Stimulated activated CD4-positive, alpha-beta T cell treated with anti-CD3 and anti-CD28 coated beads, Interleukin-2, amount 100 ng/mL, for 4 hours (primary cell): ENCODE results near the gene EAF1.
A peak's percentile ranks its signal among the peaks of the same experiment; 100 is the strongest.
"Not testable (repeated sequence)": the region's sequence is repeated elsewhere in the genome, so short reads cannot be mapped to it uniquely, and the experiment has no call there.

Source experiments
- DNase-seq: peaks from one replicate; pipeline ENCODE4 v3.0.0-alpha.2; 2020; ENCODE audit warnings: low read depth

Gene EAF1

DNA sequence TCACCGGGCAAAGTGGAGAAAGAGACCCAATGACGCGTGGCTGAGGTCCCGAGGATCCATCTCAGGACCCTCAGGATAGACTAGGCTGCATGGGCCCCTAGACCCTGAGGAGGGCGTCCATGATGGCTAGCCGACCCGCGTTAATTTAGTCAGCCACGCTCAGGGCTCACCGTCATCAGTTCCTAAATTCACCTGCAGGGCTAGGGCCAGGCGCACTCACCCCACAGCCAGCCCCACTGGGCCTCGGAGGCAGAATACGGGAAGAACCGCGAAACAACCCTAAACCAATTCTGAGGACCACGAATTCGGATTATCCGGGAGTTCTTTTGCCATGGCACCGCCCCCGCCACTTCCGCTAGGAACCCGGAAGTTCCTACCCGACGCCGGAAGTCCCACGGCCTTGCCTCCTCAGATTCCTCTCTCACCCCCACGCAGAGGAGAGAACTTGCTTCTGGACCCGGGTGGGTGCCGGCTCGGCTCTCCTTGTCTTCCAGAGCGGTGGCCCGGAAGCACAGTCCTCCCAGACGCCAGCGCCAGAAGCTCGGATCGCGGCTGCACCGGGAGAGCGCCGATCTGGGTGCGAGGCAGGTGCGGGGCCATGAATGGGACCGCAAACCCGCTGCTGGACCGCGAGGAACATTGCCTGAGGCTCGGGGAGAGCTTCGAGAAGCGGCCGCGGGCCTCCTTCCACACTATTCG, at the start of gene EAF1, which contains the start of gene METTL6:
TSS of gene EAF1 (plus strand) at position 417 of the 699 bp plus-strand sequence. CDS start at position 599, 182 bp downstream.
TSS of gene METTL6 (minus strand) at position 363 of the 699 bp plus-strand sequence. CDS start 1,033 bp downstream, outside the sequence.
- peak; percentile 79 for DNase-seq

DNA sequence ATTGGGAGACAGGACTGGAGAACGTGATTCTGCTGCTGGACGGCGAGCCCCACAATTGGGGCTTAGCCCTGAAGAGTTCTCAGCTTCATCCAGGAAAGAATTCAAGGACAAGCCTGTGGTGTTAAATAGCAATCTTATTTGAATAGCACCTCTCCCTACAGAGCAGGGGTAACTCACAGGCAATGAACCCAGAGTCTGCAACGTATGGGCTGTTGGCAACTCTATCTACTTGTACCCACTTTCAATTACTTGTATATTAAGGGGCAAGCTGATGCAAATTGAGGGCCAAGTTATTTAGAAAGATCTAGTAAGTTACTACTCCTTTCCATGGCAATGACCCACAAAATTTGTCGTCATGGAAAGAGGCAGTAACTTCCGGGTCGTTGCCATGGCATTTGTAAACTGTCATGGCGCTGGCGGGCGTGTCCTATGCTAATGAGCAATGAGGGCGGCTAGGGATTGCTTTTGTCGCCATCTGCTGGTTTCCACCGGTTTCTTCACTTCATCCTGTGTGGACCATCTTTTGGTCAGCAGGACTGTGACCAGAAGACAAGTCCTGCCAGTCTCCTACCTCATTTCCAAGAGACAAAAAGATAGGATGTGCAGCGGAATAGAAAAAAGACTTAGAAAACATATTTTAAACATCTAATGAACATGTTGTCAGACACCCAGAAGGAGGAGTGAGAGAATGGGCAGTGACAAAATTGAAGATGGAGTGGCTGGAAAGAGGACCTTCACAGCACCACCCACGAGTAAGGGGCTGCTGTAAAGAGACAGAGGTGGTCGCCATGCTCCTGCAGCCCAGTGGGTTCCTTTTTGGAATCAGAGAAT, 49.2 kb upstream of the EAF1 start:
- DNase-seq = peak; percentile 92

DNA sequence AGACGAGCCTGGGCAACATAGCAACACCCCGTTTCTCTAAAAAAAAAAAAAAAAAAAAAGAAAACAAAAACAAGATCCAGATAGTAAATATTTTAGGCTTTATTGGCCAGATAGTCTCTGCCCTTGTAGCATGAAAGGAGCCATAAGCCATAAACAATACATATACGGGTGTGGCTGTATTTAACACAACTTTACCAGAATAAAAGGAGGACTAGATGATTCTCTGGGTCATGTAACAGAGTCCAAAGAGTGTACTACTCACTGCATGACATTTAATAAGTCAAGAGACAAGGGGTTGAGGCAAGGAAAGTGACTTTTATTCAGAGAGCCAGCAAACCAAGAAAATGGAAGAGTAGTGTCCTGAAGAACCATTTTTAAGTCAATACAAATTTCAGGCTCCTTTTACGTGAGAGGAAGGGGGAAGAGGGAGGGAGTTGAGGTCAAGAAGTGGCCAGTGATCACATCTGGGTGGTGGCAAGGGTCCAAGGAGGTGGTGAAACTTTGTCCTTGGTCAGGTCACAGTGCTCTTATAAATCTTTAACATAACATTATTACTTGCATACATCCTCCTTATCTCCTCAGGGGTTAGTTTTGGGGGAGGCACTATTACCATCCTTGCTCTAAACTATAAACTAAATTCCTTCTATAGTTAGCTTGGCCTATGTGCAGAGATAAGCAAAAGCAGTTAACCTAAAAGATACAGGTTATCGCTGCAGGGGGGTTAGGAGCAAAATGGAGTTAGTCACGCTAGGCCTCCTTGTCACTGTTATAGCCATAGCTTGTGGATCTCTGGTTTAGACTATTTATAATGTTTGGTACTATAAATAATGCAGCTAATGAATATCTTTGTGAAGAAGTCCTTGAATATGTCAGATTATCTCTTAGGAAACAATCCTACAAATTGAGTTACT, 46.2 kb upstream of the EAF1 start:
- no peak for DNase-seq

DNA sequence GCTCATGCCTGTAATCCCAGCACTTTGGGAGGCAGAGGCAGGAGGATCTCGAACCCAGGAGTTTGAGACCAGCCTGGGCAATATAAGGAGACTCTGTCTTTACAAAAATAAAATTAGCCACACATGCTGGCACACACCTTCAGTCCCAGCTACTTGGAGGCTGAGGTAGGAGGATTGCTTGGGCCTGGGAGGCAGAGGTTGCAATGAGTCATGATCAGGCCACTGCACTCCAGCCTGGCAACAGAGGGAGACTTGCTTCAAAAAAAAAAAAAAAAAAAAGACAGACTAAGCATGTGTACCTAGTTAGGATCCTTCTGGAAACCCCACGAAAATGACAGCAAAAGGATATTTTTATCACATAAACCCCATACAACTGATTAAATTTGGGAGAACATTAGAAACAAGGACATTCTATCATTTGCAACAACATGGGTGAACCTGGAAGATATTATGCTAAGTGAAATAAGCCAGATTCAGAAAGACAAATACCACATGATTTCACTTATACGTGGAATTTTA, 44.9 kb upstream of the EAF1 start:
- DNase-seq = no peak

DNA sequence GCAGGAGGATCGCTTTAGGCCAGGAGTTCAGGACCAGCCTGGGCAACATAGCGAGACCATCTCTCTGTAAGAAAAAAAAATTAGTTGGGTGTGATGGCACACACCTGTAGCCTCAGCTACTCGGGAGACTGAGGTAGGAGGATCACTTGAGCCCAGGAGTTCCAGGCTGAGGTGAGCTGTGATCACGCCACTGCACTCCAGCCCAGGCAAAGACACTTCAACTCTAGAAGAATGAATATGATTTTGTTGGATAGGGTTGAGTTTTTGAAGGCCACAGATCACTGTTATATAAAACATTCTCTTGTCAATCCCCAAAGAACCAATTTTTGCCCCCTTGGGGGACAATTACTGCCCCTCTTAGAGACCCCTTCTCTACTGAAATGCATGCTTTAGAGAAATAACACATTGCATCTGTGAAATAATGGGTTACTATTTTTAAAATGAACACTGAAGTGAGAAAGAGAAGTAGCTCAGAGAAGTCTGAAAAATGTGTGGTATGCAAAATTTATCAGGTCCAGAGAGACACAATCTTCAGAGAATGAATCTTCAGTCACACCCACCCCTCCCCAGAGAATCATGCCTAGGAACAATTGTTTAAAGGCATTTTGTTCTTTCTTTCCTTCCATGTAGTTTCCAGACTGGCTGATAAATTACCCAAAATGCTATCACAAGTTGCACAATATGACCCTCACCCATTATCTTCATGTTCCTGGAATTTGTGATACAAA, 42.7 kb upstream of the EAF1 start:
- DNase-seq = no peak

DNA sequence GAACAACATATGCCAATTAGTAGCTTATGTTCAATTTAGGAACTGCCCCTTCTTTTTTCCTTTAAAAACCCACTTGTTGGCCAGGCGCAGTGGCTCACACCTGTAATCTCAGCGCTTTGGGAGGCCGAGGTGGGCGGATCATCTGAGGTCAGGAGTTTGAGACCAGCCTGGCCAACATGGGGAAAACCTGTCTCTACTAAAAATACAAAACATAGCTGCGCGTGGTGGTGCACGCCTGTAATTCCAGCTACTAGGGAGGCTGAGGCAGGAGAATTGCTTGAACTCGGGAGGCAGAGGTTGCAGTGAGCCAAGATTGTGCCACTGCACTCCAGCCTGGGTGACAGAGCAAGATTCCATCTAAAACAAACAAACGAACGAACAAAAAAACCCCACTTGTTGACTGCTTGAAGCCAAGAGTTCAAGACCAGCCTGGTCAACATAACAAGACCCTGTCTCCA, 42.1 kb upstream of the EAF1 start:
- DNase-seq = not testable (repeated sequence)

DNA sequence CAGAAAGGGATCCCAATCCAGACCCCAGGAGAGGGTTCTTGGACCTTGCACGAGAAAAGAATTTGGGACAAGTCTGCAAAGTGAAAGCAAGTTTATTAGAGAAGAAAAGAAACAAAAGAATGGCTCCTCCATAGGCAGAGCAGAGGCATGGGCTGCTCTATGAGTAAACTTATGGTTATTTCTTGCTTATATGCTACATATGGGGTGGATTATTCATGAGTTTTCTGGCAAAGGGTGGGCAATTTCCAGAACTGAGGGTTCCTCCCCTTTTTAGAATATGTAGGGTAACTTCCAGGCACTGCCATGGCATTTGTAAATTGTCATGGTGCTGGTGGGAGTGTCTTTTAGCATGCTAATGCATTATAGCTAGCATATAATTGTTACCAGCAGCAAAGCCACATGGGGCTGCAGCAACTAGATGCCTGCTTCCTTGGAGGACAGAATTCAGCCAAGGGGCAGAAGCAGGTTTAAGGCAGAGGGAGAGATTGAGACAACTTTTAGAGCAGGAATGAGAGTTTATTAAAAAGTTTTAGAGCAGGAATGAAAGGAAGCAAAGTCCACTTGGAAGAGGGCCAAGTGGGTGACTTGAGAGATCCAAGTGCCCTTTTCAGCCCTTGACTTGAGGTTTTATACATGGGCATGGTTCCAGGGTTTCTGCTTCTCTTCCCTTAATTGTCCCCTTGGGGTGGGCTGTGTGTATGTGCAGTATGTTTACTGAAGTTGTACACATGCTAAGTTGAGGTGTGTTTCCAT, 41.3 kb upstream of the EAF1 start:
- DNase-seq = no peak

DNA sequence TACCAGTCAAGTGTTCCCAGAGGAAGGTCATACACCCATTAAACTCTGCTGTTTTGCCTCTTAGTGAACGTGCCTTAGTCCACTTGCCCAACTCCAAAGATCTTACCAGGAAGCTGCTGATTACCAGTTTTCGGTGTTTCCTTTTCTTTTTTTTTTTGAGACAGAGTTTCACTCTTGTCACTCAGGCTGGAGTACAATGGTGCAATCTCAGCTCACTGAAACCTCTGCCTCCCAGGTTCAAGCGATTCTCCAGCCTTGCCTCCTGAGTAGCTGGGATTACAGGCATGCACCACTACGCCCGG, 40.8 kb upstream of the EAF1 start:
- DNase-seq = not testable (repeated sequence)

DNA sequence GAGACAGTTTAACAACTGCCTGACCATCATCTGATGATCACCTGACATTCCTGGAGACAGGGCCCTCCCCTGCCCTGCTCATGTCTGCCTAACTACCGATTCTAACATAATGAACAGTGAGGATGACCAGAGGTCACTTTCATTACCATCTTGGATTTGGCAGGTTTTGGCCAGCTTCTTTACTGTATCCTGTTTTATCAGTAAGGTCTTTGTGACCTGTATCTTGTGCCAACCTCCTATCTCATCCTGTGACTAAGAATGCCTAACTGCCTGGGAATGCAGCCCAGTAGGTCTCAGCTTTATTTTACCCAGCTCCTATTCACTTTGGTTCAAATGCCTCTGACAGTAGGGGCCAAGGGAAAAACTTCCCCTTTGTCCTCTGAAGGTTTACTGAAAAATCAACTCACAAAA, 40.2 kb upstream of the EAF1 start:
- no peak for DNase-seq

DNA sequence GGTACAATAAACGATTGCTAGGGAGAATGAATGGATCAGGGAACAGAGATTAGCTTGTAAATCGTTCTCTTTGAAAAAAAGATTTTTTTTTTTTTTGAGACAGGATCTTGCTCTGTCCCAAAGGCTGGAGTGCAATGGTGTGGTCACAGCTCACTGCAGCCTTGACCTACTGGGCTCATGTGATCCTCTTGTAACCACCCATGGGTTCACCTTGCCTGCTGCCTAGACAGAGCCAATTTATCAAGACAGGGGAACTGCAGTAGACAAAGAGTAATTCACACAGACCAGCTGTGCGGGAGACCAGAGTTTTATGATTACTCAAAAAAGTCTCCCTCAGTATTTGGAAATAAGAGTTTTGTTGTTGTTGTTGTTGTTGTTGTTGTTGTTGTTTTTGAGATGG, 39.7 kb upstream of the EAF1 start:
- no peak for DNase-seq

DNA sequence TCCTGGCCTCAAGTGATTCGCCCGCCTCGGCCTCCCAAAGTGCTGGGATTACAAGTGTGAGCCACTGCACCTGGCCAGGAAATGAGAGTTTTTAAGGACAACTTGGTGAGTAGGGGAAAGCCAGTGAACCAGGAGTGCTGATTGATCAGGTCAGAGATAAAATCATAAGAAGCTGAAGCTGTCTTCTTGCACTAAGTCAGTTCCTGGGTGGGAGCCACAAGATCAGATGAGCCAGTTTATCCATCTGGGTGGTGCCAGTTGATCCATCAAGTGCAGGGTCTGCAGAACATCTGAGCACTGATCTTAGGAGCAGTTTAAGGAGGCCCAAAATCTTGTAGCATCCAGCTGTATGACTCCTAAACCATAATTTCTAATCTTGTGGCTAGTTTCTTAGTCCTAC, 39.1 kb upstream of the EAF1 start:
- not testable (repeated sequence) for DNase-seq

DNA sequence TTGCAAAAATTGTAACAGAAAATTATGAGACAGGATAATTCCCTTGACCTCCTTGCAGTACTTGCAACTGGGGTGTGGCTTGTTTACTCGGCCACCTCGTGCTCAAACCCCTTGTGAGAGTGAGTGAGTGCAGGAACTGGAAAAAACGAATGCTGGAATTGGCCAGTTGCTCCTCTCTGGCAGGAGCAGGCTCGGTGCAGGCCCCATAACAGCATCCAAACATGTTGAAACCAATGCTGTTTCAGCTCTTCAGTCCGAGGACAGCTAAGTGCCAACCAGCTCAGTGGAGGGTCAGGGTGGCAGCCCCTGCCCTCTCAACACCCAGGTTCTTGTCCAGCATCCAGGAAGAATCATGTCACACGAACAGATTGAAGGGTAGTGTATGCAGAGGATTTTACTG, 36.9 kb upstream of the EAF1 start:
- DNase-seq = no peak

DNA sequence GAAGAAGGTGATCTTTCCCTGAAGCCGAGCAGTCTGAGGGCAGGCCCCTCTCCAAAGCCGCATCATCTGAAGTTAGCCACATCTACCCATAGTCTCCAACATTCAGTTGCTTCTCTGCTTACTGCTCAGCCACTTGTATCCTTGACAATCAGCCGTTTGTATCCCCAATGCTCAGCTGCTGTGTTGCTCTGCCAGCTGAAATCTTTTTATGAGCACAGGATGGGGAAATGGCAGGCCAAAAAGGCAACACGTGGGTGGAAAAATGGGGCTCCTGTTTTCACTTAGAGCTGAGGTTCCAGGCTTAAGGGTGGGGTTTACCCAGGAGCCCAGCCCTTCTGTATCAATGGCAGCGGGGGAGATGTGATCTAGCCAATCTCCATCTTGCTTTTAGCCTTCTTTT, 36.4 kb upstream of the EAF1 start:
- no peak for DNase-seq

DNA sequence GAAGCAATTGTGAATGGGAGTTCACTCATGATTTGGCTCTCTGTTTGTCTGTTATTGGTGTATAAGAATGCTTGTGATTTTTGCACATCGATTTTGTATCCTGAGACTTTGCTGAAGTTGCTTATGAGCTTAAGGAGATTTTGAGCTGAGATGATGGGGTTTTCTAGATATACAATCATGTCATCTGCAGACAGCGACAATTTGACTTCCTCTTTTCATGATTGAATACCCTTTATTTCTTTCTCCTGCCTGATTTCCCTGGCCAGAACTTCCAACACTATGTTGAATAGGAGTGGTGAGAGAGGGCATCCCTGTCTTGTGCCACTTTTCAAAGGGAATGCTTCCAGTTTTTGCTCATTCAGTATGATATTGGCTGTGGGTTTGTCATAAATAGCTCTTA, 34.1 kb upstream of the EAF1 start:
- DNase-seq = not testable (repeated sequence)

DNA sequence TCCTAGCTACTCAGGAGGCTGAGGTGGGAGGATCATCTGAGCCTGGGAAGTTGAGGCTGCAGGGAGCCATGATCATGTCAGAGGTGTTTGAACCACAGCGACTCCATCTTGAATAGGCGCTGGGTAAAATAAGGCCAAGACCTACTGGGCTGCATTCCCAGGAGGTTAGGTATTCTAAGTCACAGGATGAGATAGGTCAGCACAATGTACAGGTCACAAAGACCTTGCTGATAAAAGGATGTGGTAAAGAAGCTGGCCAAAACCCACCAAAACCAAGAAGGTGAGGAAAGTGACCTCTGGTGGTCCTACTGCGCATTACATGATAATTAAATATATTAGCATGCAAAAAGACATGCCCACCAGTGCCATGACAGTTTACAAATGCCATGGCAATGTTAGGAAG, 28.7 kb upstream of the EAF1 start:
- not testable (repeated sequence) for DNase-seq

DNA sequence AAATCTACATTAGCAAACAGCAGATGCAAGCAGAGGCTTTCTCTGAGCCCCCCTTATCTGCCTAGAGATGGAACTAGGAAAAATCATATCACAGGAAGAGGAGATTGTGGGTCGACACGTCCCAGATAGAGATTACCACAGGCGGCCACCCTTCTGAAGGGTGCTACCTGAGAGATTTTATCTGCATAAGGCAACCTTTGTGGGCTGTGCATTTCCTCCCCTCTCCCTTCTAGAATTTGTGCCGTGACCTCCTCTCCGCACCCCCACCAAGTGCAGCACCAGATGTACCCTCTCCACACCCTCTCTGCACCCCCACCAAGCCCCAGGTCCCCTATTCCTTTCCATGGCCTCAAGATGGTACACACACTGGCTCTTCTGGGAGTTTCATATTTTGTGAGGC, 27.4 kb upstream of the EAF1 start:
- DNase-seq = no peak

DNA sequence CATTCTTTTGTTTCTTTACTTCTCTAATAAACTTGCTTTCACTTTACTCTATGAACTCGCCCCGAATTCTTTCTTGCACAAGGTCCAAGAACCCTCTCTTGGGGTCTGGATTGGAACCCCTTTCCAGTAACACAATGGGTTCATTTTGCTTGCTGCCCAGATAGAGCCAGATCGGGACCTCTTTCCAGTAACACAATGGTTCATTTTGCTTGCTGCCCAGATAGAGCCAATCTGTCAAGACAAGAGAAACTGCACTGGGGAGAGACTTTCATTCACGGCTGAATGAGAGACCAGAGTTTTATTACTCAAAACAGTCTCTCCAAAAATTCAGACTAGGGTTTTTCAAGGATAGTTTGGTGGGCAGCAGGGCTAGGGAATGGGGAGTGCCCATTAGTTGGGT, 25.5 kb upstream of the EAF1 start:
- DNase-seq = no peak

DNA sequence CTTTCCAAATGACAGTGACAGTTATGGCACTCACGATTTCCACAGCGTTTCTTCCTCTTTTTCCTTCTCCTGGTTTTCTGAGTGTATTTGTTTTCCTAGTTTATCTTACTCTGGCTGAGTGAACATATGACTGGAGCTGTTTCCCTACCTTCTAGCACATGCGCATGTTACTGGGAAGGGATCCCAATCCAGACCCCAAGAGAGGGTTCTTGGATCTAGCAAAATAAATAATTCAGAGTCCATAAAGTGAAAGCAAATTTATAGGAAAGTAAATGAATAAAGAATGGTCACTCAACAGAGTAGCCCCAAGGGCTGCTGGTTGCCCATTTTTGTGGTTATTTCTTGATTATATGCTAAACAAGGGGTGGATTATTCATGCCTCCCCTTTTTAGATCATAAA, 23.9 kb upstream of the EAF1 start:
- no peak for DNase-seq

DNA sequence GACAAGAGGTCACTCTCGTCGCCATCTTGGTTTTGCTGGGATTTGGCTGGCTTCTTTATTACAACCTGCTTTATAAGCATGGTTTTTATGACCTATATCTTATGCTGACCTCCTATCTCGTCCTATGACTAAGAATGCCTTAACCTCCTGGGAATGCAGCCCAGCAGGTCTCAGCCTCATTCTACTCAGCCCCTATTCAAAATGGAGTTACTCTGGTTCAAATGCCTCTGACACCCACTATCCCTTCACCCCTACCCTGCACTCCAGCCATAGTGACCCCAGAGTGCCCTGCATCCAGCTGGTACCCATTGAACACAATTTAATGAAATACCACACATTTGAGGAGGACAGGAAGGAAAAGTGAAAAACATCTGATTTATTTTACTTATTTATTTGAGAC, 23.4 kb upstream of the EAF1 start:
- DNase-seq = no peak

DNA sequence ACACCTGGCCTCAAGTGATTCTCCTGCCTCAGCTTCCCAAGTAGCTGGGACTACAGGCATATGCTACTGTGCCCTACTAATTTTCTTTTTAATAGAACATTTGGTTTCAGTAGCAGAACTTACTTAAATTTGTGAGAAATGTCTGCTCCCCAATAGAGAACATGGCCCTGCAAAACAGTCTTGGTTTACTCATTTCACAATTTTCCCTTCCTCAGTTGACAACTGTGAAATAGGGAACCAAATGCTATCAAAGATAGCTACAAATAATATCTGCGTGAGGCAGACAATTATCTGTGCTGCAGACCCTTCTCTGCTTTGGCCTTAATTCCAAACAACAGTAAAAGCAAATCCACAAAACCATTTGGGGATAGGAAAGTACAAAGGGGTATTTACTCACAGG, 22.6 kb upstream of the EAF1 start:
- DNase-seq = no peak
